T-helper 1 cell treated with Interleukin-12 subunit alpha and Interleukin-12 subunit beta and Interleukin-4 antibody, amounts not matched to agents 30 μg/mL and 1 μg/mL, for 36 hours (primary cell): ENCODE data around the gene GLIS1.

Experiments used
- H3K27ac Mint-ChIP-seq: one replicate; pipeline ENCODE4 v1.8.0; 2021; ENCODE audit warnings: mild to moderate bottlenecking, mixed read lengths
- H3K27me3 Mint-ChIP-seq: one replicate; pipeline ENCODE4 v1.8.0; 2021; ENCODE audit warnings: low read depth, mixed read lengths
- H3K36me3 Mint-ChIP-seq: one replicate; pipeline ENCODE4 v1.8.0; 2021; ENCODE audit warnings: low read depth, mixed read lengths
- H3K4me1 Mint-ChIP-seq: one replicate; pipeline ENCODE4 v1.8.0; 2021; ENCODE audit warnings: low read depth, mixed read lengths
- H3K4me3 Mint-ChIP-seq: one replicate; pipeline ENCODE4 v1.8.0; 2021; ENCODE audit warnings: mild to moderate bottlenecking, moderate library complexity, mixed read lengths
- H3K9me3 Mint-ChIP-seq: one replicate; pipeline ENCODE4 v1.8.0; 2021; ENCODE audit warnings: mixed read lengths

GLIS1 gene

GRCh38 chr1:53631622-53632310, 107.2 kb downstream of the GLIS1 start:
- peaks cover 6% of the 10 kb centered on the region for H3K27me3 Mint-ChIP-seq
- H3K4me3 Mint-ChIP-seq: no peak overlapping the region
- no peaks in the 10 kb centered on the region for H3K4me1 Mint-ChIP-seq
- no peaks in the 10 kb centered on the region for H3K36me3 Mint-ChIP-seq
- no peaks in the 10 kb centered on the region for H3K9me3 Mint-ChIP-seq
- no peak overlapping the region for H3K27ac Mint-ChIP-seq

DNA sequence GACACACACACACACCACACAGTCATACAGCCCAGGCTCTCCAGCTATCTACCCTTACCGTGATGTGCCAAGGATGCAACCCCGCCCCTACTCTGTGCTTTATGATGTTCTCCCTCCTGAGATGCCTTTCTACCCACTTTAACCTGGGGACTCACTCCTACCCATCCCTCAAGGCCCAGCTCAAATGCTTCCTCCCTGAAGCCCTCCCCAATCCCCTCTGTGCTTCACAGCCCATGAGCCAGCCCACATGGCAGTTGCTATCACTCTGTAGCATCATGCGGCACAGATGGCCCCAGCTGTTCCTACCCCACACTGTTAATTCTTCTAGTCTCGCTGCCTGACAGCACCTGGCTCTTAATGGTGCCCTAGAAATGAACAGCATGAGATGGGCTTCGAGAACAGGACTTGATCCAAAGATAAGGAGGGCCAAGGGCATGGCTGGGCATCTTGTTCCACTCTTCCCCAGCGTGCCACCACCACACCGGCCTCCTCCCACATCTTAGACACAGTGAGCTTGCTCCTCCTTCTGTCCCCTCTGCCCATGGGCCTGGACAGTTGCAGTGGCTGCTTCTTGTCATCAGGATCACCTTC, 109.8 kb downstream of the GLIS1 start:
- H3K36me3 Mint-ChIP-seq: no peaks in the 10 kb centered on the region
- H3K27ac Mint-ChIP-seq: no peak overlapping the region
- H3K9me3 Mint-ChIP-seq: no peaks in the 10 kb centered on the region
- no peaks in the 10 kb centered on the region for H3K4me1 Mint-ChIP-seq
- peaks cover 12% of the 10 kb centered on the region for H3K27me3 Mint-ChIP-seq
- H3K4me3 Mint-ChIP-seq: no peak overlapping the region

GRCh38 chr1:53628286-53628955, 110.5 kb downstream of the GLIS1 start:
- Mint-ChIP-seq H3K9me3 (no peaks in the 10 kb centered on the region), H3K27ac (no peak overlapping the region), H3K4me1 (no peaks in the 10 kb centered on the region), H3K4me3 (no peak overlapping the region), H3K27me3 (peaks cover 20% of the 10 kb centered on the region), H3K36me3 (no peaks in the 10 kb centered on the region)

DNA sequence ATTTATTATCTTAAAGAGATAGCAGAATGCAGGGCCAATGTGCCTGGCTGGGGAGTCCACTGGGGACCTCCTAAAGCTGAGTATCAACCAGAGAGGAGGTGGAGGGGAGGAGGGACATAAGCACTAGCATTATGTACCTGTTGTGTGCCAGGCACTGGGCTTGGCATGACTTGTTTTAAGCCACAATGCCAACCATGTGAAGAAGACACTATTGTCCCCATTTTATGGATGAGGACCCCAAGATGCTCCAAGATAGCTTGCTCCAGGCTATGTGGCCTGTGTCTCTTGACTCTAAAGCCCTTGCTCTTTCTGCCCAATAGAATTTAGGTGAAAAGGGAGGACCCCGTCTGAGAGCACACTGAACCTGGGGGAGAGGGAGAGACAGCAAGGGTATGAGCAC, 111.3 kb downstream of the GLIS1 start:
- Mint-ChIP-seq H3K27ac (no peak overlapping the region), H3K4me3 (no peak overlapping the region), H3K9me3 (no peaks in the 10 kb centered on the region), H3K27me3 (peaks cover 25% of the 10 kb centered on the region), H3K4me1 (no peaks in the 10 kb centered on the region), H3K36me3 (no peaks in the 10 kb centered on the region)

- Mint-ChIP-seq H3K9me3 (no peaks in the 10 kb centered on the region), H3K36me3 (no peaks in the 10 kb centered on the region), H3K27me3 (peaks cover 29% of the 10 kb centered on the region), H3K27ac (no peak overlapping the region), H3K4me3 (no peak overlapping the region), H3K4me1 (no peaks in the 10 kb centered on the region)
Observed at GRCh38 chr1:53627031-53627430, 111.9 kb downstream of the GLIS1 start.

DNA sequence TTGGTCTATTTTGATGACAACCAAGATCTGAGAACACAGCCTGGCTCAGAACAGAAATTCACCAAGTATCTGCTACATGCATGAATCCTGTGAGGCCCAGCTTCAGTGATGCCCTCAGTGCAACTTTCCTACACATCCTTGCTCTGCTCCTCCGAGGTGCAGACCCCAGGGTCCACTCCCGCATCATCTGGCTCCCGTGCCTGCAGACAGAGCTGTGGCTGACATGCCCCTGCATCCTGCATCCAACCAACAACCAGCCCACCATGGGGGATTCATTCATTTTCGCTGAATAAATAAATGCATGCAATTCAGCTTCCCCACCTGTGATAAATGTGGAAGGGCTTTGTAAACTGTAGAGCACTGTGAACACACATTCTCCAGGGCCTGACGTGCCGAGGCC, 112.3 kb downstream of the GLIS1 start:
- H3K36me3 Mint-ChIP-seq: no peaks in the 10 kb centered on the region

GRCh38 chr1:53625766-53626520, 113.0 kb downstream of the GLIS1 start:
- Mint-ChIP-seq H3K9me3 (no peaks in the 10 kb centered on the region), H3K27me3 (peaks cover 30% of the 10 kb centered on the region), H3K4me1 (no peaks in the 10 kb centered on the region), H3K4me3 (no peak overlapping the region), H3K36me3 (no peaks in the 10 kb centered on the region), H3K27ac (no peak overlapping the region)

More for the DNA sequence above, 112.3 kb downstream of the GLIS1 start:
- H3K9me3 Mint-ChIP-seq: no peaks in the 10 kb centered on the region
- H3K27ac Mint-ChIP-seq: no peak overlapping the region
- H3K4me3 Mint-ChIP-seq: no peak overlapping the region
- H3K27me3 Mint-ChIP-seq: peaks cover 30% of the 10 kb centered on the region
- H3K4me1 Mint-ChIP-seq: no peaks in the 10 kb centered on the region

- peaks cover 30% of the 10 kb centered on the region for H3K27me3 Mint-ChIP-seq
- H3K36me3 Mint-ChIP-seq: no peaks in the 10 kb centered on the region
- H3K9me3 Mint-ChIP-seq: no peaks in the 10 kb centered on the region
- no peak overlapping the region for H3K27ac Mint-ChIP-seq
- no peak overlapping the region for H3K4me3 Mint-ChIP-seq
- H3K4me1 Mint-ChIP-seq: no peaks in the 10 kb centered on the region
Observed at GRCh38 chr1:53625049-53625448, 113.9 kb downstream of the GLIS1 start.

DNA sequence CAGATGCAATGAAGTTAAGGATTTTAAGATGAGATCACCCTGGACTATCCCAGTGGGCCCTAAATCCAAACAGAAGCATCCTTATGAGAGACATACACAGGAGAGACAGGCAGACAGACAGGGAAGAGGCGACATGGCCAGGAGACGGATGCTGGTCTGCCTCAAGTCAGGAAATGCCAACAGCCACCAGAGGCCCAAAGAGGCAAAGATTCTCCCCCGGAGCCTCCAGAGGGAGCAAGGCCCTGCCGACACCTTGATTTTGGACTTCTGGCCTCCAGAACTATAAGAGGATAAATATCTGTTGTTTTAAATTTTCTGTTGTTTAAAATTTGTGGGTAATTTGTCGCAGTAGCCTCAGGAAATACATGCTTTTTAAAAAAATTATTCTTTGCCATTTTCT, 116.4 kb downstream of the GLIS1 start:
- Mint-ChIP-seq H3K27me3 (peaks cover 24% of the 10 kb centered on the region), H3K4me3 (no peak overlapping the region), H3K27ac (no peak overlapping the region), H3K9me3 (no peaks in the 10 kb centered on the region), H3K36me3 (no peaks in the 10 kb centered on the region), H3K4me1 (no peaks in the 10 kb centered on the region)

- no peak overlapping the region for H3K4me3 Mint-ChIP-seq
- H3K27ac Mint-ChIP-seq: no peak overlapping the region
- no peaks in the 10 kb centered on the region for H3K36me3 Mint-ChIP-seq
- no peaks in the 10 kb centered on the region for H3K9me3 Mint-ChIP-seq
- no peaks in the 10 kb centered on the region for H3K4me1 Mint-ChIP-seq
- H3K27me3 Mint-ChIP-seq: peaks cover 20% of the 10 kb centered on the region
Observed at GRCh38 chr1:53621144-53621543, 117.8 kb downstream of the GLIS1 start.

- no peak overlapping the region for H3K27ac Mint-ChIP-seq
- no peak overlapping the region for H3K4me3 Mint-ChIP-seq
- H3K9me3 Mint-ChIP-seq: no peaks in the 10 kb centered on the region
- no peaks in the 10 kb centered on the region for H3K4me1 Mint-ChIP-seq
- H3K27me3 Mint-ChIP-seq: peaks cover 20% of the 10 kb centered on the region
- H3K36me3 Mint-ChIP-seq: no peaks in the 10 kb centered on the region
Observed at GRCh38 chr1:53620061-53620855, 118.7 kb downstream of the GLIS1 start.

- Mint-ChIP-seq H3K4me1 (no peaks in the 10 kb centered on the region), H3K36me3 (no peaks in the 10 kb centered on the region), H3K27me3 (peaks cover 21% of the 10 kb centered on the region), H3K27ac (no peak overlapping the region), H3K9me3 (no peaks in the 10 kb centered on the region), H3K4me3 (no peak overlapping the region)
Observed at GRCh38 chr1:53619367-53620060, 119.5 kb downstream of the GLIS1 start.

DNA sequence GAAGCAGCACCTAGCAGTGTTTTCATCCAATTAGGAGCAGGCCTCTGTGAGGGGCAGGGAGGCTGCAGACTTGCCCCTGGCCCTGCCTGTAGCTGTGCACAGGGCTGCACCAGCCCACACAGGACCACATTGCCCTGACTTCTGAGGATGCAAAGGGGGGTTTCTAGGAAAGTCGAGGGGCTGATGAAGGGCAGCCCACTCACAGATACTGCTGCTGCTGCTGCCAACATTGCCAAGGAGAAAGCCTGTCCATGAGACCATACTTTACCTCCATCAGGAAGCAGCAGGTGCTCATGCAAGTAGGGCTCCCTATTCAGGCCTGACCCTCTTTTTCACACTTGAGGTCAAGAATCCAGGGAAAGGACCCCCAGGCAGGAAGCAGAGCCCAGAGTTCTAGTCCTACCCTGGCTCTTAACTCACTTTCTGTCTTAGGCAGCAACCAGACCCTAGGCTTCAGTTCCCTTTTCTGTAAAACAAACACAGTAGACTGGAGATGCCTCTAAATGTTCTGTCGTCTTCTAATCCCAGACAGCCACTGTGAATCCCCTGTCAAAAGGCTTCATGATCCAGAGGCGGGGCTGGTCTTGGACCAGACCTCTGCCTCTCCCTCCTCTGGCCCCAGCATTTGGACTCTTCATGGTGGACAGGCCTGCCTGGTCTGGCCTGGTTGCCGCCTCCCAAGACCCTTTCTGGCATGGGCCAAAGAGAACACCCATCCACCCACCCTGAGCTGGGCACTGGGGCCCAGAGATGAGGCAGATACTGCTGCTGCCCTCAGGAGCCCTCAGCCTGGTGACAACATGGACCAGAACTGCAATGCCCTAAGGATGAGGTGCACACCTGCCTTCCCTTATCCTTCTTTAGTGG, 120.2 kb downstream of the GLIS1 start:
- Mint-ChIP-seq H3K36me3 (no peaks in the 10 kb centered on the region), H3K4me3 (no peak overlapping the region), H3K9me3 (no peaks in the 10 kb centered on the region), H3K27me3 (peaks cover 16% of the 10 kb centered on the region), H3K27ac (no peak overlapping the region), H3K4me1 (no peaks in the 10 kb centered on the region)
